ENCODE measurements around the gene TRPM3.

- TF ChIP-seq IRF1 (CRISPR knock-in tag; IDR thresholded peaks at IDR 0.05; ENCODE audit: low read depth): no peak
- no peak for TF ChIP-seq ZNF124 (CRISPR knock-in tag; IDR thresholded peaks at IDR 0.05)
- no peak for TF ChIP-seq RAD21 (CRISPR knock-in tag; IDR thresholded peaks at IDR 0.05)
- TF ChIP-seq NCOA5 (CRISPR knock-in tag; IDR thresholded peaks at IDR 0.05): no peak
- TF ChIP-seq ZFP41 (CRISPR knock-in tag; IDR thresholded peaks at IDR 0.05; ENCODE audit: borderline replicate concordance): no peak
Observed at GRCh38 chr9:70881333-70881732, 240.1 kb downstream of the TRPM3 start.

All from HepG2 (cell line).